Measurements from ENCODE around the gene ZNF280D.

Gene ZNF280D

DNA sequence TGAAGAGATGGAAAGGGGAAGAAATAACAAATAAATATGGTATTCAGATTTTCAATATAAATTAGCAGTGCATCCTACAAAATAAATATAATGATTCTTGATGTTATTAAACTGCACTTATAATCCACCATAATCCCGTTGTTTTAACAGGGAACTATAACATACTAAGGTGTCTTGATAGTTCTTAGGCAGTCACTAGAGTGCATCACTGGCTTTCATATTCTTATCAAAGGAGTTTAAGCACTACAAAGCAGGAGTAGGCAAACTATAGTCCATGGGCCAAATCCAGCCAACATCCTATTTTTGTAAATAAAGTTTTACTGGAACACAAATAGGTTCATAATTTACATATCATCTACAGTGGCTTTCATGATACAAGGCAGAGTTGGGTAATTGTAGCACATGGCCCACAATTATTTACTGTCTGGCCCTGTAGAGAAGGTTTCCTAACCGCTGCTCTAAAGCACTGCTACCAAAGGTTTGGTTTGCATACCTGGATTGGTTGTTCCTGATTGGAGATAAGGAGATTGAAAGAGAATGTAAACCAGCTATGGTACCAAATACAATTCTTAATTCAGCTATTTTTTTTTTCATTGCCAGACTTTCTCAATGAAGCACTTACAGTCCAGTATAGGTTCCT lies 104.3 kb downstream of the ZNF280D start:
- no peak for DNase-seq

DNA sequence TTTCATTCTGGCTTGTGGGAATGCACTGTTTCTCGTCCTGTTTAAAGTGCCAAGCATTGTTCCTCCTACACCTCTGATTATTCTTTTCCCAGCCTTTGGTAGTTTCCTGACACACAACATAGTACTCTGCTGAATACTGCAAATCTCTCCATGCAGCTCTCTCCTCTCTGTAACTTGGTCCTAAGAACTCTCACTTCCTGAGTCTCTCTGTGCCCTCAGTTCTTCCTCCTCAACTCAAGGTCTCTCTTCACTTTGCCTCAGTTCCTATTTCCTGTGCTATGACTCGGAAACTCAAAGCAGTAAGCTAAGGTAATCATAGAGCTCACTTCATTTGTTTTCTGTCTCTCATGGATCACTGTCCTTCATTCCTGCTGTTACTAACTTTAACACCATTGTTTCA lies 113.4 kb downstream of the ZNF280D start:
- no peak for DNase-seq

DNA sequence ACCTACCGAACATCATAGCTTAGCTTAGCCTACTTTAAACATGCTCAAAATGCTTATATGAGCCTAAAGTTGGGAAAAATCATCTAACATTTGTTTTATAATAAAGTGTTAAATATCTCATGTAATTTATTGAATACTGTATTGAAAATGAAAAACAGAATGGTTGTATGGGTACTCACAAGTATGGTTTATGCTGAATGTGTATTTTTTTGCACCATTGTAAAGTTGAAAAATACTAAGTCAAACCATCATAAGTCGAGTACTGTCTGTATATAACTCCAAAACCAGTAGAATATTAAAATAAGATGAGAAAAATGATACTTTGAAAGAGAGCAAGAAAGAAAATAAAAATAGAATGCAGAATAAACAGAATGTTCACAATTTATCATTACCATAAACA lies 115.7 kb downstream of the ZNF280D start:
- DNase-seq = no peak

DNA sequence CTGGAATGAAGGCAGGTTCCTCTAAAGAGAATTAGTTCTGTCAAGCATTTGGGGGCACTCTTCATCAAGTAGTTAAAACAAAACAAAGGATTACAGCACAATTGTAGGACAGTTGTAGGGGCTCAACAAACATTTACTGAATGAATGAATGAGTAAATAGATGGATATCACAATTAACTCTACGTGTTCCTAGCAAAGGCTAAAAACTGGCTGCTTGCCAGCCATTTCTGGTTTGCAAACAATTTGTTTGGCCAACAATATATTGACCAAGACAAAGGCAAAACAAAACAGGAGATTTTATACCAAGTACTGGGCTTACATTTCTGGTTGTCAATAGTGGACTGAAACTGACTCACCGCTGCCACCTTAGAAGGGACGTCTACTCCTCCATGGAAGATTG lies 116.8 kb downstream of the ZNF280D start:
- DNase-seq = no peak

DNA sequence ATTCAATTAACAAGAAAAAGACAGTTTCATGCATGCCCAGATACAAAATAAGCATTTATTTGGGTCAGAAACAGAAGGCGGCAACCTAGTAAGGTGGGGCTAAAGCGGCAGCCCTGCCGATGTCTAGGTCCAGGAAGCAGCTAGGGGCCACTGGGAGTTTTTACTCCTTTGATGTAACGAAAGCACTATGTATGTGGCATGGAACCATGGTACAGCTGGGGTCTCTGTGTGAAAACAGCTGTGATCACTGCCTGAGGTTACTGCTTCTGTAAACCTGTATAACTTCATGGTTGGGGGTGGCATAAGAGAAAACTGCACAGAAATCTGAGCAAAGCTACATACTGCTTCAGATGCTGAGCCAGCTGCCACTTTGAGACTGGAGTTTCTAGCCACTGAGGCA lies 119.5 kb downstream of the ZNF280D start:
- DNase-seq = no peak

DNA sequence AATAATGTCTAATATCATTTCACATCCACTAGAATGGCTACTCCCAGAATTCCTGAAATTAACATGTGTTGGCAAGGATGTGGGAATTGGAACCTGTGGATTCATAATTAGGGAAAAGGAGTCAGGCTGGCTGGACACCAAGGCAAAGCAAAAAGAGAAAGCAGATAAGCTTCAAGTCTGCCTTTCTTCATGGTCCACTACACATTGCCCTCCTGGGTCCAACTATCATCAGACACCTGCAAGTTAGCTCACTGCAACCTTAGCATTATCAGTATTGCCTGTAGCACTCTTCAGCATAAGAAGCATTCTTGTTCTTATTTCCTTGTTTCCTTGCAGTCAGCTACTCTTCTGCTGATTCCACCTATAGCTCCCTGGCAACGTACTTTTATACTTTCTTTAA lies 124.3 kb downstream of the ZNF280D start:
- DNase-seq = no peak

DNA sequence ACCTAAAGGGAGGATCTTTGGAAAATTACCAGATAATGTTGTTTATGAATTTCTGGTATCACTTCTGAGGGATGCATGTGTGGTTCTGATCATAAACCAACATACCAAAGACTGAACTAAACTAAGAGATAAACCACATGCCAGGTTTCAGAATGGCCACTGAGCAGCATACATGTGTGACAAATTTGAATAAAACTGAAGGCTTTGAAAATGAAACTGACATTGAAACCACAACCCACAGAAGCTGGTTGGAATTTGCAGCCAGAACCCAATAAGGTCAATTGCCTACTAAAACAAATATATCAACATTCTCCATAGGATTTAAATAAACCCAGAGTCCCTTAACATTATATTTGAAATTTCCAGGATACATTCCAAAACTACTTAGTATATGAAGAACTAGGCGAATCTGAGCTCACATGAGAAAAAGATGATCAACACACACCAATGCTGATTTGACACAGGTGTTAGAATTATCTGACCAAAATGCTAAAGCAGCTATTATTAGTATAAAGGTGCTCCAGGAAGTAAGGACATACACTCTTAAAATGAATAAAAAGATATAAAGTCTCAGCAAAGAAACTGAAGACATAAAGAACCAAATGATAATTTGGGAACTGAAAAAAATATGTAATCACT lies 125.0 kb downstream of the ZNF280D start:
- DNase-seq = no peak

DNA sequence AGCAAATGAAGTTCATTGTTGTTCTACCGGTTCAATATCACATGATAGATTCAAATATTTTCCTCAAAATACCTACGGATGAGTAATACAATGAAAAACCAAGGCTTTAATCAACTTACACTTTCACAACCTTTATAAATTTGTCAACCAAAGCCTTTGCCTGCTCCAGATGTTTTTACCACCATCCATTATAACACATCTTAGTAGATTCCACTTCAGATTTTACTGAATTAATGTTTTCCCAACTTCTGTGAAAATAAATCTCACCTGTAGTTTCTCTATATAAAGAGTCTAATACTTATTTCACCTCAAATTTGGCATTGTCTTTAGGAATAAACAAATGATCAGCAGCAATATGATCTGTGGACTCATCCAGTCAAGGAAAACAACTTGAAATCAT lies 131.1 kb downstream of the ZNF280D start:
- no peak for DNase-seq

DNA sequence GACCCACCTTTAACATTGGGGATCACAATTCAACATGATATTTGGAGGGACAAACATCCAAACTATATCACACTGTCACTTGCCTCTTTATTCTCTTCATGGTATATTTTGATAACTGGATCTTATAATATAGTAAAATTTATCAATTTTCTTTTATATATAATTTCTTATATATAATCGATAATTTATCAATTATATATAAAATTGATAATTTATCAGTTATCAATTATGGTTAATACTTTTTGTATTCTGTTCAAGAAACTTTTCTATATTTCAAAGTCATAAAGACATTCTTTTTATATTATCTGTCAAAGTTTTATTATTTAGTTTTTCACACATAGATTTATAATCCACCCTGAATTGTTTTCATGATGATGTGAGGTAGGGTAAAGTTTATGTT lies 132.9 kb downstream of the ZNF280D start:
- DNase-seq = no peak

DNA sequence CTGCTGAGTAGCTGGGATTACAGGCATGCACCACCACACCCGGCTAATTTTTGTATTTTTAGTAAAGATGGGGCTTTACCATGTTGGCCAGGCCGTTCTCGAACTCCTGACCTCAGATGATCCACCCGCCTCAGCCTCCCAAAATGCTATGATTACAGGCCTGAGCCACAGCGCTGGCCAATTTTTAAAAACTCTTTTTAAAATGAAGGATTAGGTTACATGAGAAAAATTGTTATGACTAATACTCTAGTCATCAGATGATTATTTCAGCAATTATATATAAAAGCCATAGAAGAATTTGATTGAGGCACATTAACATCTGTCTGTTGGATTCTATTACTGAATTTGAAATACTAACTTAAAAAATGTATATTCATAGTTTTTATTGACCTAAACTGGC lies 134.3 kb downstream of the ZNF280D start:
- no peak for DNase-seq

DNA sequence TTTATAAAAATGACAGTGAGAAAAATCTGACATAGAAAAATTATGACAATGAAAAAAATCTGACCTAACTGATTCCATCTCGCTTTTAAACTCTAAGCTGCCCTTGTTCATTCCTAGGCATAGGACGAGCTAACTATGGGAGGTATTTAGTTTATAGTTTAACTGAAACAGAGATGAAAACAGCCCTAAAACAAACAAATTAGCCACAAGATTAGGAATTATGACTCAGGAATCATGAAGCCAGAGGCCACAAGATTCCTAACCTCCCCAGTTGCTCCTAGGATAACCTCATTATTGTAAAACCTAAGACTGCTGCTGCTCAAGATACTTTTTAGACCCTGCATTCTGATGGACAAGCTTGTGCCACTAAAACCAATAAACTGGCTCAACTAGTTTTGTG lies 145.6 kb downstream of the ZNF280D start:
- no peak for DNase-seq

DNA sequence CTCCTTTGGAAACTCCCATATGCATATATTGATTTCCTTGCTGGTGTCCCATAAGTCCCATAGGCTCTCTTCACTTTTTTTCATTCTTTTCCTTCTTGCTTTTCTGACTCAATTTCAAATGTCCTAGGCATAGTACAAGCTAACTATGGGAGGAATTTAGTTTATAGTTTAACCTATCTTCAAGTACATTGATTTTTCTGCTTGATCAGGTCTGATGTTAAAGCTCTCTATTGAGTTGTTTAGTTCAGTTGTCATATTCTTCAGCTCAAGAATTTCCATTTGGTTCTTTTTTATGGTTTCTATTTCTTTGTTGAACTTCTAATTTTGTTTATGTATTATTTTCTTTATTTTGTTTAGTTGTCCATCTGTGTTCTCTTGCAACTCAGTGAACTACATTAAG lies 147.1 kb downstream of the ZNF280D start:
- DNase-seq = no peak

DNA sequence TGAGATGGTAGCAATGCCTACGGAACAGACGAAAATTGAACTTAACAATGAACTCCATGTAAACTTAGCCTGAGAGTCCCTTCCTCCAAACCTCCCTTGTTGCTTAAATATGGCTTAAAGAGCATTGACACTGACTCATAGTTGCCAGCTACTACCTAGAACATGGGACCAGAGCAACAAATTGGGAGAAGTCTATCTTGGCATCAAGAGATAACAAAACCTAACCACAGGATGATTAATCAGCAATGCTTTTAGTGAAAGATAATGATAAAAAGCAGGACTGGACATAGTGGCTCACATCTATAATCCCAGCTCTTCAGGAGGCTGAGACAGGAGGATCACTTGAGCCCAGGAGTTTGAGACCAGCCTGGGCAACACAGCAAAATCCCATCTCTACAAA lies 150.5 kb downstream of the ZNF280D start:
- DNase-seq = no peak

Data from stimulated activated naive CD4-positive, alpha-beta T cell (primary cell).